ENCODE results near the gene GDI1. TPM values are rescaled to one million over a fixed set of nuclear protein-coding genes. Genes with fewer than 3 reads are reported as not detected.

GDI1 gene
- total and polyA plus RNA-seq, 2 donors (not counting 1 experiment from before 2014, with no cell fraction given), result 199 to 311 TPM

DNA sequence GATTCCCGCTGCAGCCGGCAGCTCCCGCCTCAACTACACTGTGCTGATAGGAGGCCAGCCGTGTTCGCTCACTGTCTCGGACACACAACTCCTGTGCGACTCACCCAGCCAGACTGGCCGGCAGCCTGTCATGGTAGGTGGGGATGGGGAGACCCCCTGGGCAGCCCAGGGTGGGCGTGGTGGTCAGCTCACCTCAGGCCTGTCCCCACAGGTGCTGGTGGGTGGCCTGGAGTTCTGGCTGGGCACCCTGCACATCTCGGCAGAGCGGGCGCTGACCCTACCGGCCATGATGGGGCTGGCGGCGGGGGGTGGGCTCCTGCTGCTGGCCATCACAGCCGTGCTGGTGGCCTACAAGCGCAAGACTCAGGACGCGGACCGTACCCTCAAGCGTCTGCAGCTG lies 30.6 kb downstream of the GDI1 start:
- Histone ChIP-seq H3K27ac (ENCODE audit: low read length in 2 of 2) (no peak overlapping the region), H4K20me1 (ENCODE audit: control insufficient read depth, insufficient read depth, low read length, poor library complexity, severe bottlenecking) (no peaks in the 10 kb centered on the region), H3K27me3 (replicated peaks in 1 of 4; ENCODE audit: control extremely low read depth in 1 of 4, control insufficient read depth in 3 of 4, insufficient read depth in 4 of 4, low read length in 3 of 4) (no peaks in the 10 kb centered on the region), H2AFZ (ENCODE audit: insufficient read depth, low read depth, low read length, poor library complexity, severe bottlenecking) (no peak overlapping the region), H3K4me1 (ENCODE audit: control insufficient read depth in 2 of 2, insufficient read depth in 2 of 2, low read length in 2 of 2) (no peaks in the 10 kb centered on the region), H3K4me2 (replicated peaks; ENCODE audit: low read depth, low read length, poor library complexity, severe bottlenecking) (no peak overlapping the region), H3K36me3 (replicated peaks in 1 of 2; ENCODE audit: control extremely low read depth in 1 of 2, control insufficient read depth in 1 of 2, extremely low read depth in 1 of 2, insufficient read depth in 2 of 2, low read length in 1 of 2) (peaks cover 0 to 35% of the 10 kb centered on the region in 2 experiments), H3K79me2 (ENCODE audit: control insufficient read depth, insufficient read depth, low read length) (no peaks in the 10 kb centered on the region), H3K9ac (ENCODE audit: low read length) (no peak overlapping the region), H3K9me3 (ENCODE audit: control extremely low read depth in 1 of 3, control insufficient read depth in 2 of 3, insufficient read depth in 1 of 3, low read length in 2 of 3) (no peaks in the 10 kb centered on the region), H3K4me3 (ENCODE audit: control extremely low read depth in 1 of 5, extremely low read depth in 1 of 5, insufficient read depth in 1 of 5, low read depth in 2 of 5, low read length in 4 of 5) (no peak overlapping the region)
- no peak overlapping the region for H3K4me3 Mint-ChIP-seq
- intact Hi-C loops (cut with micrococcal nuclease), result no loop called here
- H3K9me3 Mint-ChIP-seq (ENCODE audit: insufficient read depth), result no peaks in the 10 kb centered on the region
- no peaks in the 10 kb centered on the region for H3K27me3 Mint-ChIP-seq
- TF ChIP-seq EZH2 (IDR thresholded peaks at IDR 0.05; ENCODE audit: borderline replicate concordance, insufficient read depth, low read depth, low read length, poor library complexity, severe bottlenecking), result no peak
- TF ChIP-seq CTCF (IDR thresholded peaks at IDR 0.05), result no peak
- H3K4me1 Mint-ChIP-seq, result no peaks in the 10 kb centered on the region
- WGBS (ENCODE audit: insufficient coverage), result 99% methylated on average over 13 of the region's 21 CpGs
- DNase-seq (no peak), ATAC-seq (ENCODE audit: low read depth) (no peak)
- POLR2A ChIA-PET, result no interaction called here
- H3K27ac Mint-ChIP-seq, result no peak overlapping the region
- CTCF ChIA-PET, result no interaction called here

- Histone ChIP-seq H4K20me1 (ENCODE audit: control insufficient read depth, insufficient read depth, low read length, poor library complexity, severe bottlenecking) (no peaks in the 10 kb centered on the region), H3K4me1 (ENCODE audit: control insufficient read depth in 2 of 2, insufficient read depth in 2 of 2, low read length in 2 of 2) (no peaks in the 10 kb centered on the region), H2AFZ (ENCODE audit: insufficient read depth, low read depth, low read length, poor library complexity, severe bottlenecking) (no peak overlapping the region), H3K36me3 (replicated peaks in 1 of 2; ENCODE audit: control extremely low read depth in 1 of 2, control insufficient read depth in 1 of 2, extremely low read depth in 1 of 2, insufficient read depth in 2 of 2, low read length in 1 of 2) (peaks cover 0 to 35% of the 10 kb centered on the region in 2 experiments), H3K4me3 (ENCODE audit: control extremely low read depth in 1 of 5, extremely low read depth in 1 of 5, insufficient read depth in 1 of 5, low read depth in 2 of 5, low read length in 4 of 5) (no peak overlapping the region), H3K79me2 (ENCODE audit: control insufficient read depth, insufficient read depth, low read length) (no peaks in the 10 kb centered on the region), H3K9me3 (ENCODE audit: control extremely low read depth in 1 of 3, control insufficient read depth in 2 of 3, insufficient read depth in 1 of 3, low read length in 2 of 3) (no peaks in the 10 kb centered on the region), H3K27me3 (replicated peaks in 1 of 4; ENCODE audit: control extremely low read depth in 1 of 4, control insufficient read depth in 3 of 4, insufficient read depth in 4 of 4, low read length in 3 of 4) (no peaks in the 10 kb centered on the region), H3K4me2 (replicated peaks; ENCODE audit: low read depth, low read length, poor library complexity, severe bottlenecking) (no peak overlapping the region), H3K27ac (ENCODE audit: low read length in 2 of 2) (no peak overlapping the region), H3K9ac (ENCODE audit: low read length) (no peak overlapping the region)
- Mint-ChIP-seq H3K4me3 (no peak overlapping the region), H3K4me1 (no peaks in the 10 kb centered on the region), H3K27me3 (no peaks in the 10 kb centered on the region), H3K27ac (no peak overlapping the region), H3K9me3 (ENCODE audit: insufficient read depth) (no peaks in the 10 kb centered on the region)
- ATAC-seq (ENCODE audit: low read depth) (no peak), DNase-seq (no peak)
- intact Hi-C loops (cut with micrococcal nuclease), result no loop called here
- ChIA-PET POLR2A (no interaction called here), CTCF (no interaction called here)
- WGBS (ENCODE audit: insufficient coverage), result 98% methylated on average over 19 of the region's 23 CpGs
- TF ChIP-seq EZH2 (IDR thresholded peaks at IDR 0.05; ENCODE audit: borderline replicate concordance, insufficient read depth, low read depth, low read length, poor library complexity, severe bottlenecking), result no peak
Observed at GRCh38 chrX:154468217-154468616, 31.3 kb downstream of the GDI1 start.

Measured in B cell (primary cell).